Measurements from ENCODE around the gene USHBP1.

Gene USHBP1

GRCh38 chr19:17240062-17240752 lies 24.3 kb downstream of the USHBP1 start:
- no peak for DNase-seq

GRCh38 chr19:17237747-17238706 lies 26.5 kb downstream of the USHBP1 start:
- no peak for DNase-seq

DNA sequence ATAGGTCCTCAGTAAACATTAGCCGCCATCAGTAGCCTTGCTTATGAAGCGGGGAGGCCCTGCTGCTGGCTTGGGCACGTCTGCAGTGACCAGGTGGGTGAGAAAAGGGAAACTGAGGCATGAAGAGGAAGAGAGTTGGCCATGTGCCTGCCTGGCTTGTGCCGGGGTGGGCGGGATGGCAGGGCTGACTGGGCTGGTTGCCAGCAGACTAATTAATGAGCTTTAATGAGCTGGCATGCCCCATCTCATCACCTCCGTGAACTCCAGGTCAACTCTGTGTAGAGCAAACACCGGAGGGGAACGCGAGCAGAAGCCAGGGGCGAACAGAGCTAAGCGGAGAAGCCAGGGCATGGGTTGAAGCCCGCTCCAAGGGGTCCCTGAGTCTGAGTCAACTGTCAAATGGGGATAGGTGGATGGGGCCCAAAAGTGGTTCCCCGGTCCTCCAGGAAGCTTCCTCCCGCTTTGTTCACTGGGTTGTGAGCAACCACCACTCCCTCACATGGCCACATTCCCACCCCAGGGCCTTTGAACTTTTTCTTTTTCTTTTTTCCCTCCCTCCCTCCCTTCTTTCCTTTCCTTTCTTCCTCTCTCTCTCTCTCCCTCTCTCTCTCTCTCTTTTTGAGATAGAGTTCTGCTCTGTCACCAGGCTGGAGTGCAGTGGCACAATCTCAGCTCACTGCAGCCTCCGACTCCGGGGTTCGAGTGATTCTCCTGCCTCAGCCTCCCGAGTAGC lies 27.6 kb downstream of the USHBP1 start:
- no peak for DNase-seq

- no peak for DNase-seq
Measured at GRCh38 chr19:17235971-17236777, 28.4 kb downstream of the USHBP1 start.

DNA sequence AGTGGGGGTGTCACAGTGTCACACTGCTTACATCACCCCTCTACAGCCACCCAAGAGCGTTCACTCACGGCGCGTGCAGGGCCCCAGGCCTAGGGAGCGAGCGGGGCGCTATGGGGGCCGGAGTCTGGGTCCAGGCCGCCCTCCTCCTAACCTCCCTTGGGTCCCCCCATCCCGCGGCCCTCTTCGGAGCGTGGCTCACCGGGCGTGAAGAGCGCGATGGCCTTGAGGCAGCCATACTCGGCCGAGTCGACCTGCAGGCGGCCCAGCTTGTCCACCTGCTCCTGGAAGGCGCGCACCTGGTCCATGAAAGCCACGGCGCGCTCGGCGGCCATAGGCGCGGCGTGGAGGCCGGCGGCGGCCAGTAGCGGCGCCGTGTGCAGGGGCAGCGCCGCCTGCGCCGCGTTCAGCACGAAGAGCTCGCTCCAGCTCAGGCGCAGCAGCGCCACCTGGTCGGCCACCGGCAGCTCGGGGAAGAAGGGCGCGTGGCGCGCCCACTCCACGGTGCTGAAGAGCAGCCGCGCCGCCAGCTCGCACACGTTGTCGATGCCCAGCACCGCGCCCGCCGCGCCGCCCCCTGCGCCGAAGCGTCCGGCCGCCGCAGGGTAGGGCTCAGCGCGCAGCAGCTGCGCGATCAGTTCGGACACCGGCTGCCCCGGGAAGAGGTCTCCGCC lies 29.1 kb downstream of the USHBP1 start:
- peak; percentile 37 to 41 for DNase-seq

- peak in 1 of 2 donors; percentile 56 for DNase-seq
Measured at GRCh38 chr19:17234911-17235299, 29.6 kb downstream of the USHBP1 start.

DNA sequence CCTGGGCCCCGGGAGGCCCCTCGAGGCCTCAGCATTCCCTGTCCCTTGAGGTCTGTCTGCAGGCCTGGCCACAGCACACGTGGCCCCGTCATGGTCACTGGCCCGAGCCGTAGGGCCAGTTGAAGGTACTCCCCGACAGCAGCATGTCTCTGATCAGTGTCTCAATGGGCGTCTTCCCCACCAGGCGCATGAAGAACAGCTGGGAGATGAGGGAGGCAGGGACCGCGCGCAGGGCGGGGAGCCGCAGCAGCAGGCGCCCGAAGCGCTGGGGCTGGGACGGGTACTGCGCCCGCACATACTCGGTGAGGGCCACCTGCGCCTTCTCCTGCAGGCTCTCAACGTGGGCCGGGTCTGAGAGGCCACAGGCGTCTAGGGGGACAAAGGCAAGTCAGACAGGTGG lies 32.3 kb downstream of the USHBP1 start:
- no peak for DNase-seq

DNA sequence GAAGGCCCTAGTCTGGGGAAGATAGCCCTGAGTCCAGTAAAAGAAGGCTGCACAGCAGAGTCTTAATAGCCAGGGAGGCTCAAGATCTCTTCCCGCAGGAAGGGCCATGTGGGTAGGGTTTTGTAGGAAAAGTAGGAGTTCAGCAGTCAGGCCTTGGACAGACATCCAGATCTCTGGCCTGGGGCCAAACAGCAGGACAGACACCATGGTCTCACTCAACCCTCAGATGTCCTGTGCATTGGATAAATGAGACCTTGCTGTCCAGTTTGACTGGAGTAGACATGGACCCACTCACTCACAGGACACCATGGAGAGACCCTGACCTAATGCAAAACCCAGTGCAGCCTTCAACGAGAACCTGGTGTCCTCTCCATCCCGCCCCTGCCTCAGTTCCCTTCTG lies 34.7 kb downstream of the USHBP1 start:
- no peak for DNase-seq

DNA sequence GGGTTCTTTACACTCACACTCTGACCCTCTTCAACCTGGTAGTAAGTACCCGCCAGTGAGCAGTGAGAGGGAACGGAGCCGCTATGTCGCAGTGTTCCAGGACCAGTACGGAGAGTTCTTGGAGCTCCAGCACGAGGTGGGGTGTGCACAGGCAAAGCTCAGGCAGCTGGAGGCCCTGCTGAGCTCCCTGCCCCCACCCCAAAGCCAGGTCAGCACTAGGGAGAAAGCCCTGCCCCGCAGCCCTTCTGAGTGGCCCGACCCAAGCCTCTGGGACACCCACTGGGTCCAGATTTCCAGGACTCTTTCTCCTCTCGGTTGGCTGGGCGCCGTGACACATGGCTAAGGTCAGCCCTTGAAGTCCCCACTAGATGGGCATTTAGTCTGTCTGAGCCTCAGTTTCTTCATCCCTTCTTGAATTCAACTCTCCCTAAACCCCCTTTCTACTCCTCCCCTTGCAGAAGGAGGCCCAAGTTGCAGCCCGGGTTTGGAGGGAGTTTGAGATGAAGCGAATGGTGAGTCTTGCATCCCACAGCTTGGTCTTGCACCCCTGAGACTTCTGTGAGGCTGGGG lies 36.7 kb downstream of the USHBP1 start:
- no peak for DNase-seq

- peak; percentile 99 for DNase-seq
Measured at GRCh38 chr19:17226002-17226933, 38.3 kb downstream of the USHBP1 start, which contains the start of gene OCEL1. Gene OCEL1 (plus strand): TSS chr19:17226226. CDS start chr19:17226248, 22 bp downstream.

- DNase-seq, result no peak
Measured at GRCh38 chr19:17225053-17225452, 39.5 kb downstream of the USHBP1 start.

DNA sequence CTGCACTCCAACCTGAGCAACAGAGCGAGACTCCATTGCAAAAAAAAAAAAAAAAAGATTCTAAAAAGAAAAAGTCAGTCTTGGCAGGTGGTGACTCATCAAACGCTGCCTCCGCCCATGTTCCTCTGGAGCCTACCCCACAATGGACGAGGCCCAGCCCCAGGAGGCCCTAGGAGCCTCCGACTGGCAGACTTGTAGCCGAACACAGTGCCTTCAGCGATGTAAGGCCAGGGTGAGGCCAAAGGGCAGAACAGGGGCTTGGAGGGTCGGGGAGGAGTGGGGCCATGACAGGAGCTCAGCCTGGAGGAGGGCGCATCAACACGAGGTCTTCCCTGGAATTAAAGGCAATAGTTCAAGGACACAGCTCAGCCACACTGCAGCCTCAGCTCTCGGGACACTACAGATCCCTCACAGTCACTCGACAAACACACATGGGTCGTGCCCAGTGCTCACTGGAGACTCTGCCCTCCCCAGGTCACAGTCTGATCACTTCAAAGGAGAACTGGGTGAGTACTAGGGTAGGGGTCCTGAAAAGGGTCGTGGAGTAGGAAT lies 44.3 kb downstream of the USHBP1 start:
- DNase-seq, result peak in 1 of 2 donors; percentile 34

DNA sequence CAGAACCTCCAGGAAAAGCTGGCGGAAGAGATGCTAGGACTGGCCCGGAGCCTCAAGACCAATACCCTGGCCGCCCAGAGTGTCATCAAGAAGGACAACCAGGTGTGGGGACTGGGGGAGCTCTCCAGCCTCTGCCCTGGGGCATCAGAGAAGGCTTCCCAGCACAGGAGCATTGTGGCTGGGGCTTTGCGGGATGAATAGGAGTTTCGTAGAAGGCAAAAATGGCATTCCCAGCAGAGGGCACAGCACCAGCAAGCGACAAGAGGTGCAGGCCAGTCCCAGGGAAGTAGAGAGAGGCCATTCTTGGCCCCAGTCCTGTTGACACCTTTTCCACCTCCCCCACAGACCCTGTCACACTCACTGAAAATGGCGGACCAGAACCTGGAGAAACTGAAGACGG lies 45.3 kb downstream of the USHBP1 start:
- DNase-seq, result no peak

DNA sequence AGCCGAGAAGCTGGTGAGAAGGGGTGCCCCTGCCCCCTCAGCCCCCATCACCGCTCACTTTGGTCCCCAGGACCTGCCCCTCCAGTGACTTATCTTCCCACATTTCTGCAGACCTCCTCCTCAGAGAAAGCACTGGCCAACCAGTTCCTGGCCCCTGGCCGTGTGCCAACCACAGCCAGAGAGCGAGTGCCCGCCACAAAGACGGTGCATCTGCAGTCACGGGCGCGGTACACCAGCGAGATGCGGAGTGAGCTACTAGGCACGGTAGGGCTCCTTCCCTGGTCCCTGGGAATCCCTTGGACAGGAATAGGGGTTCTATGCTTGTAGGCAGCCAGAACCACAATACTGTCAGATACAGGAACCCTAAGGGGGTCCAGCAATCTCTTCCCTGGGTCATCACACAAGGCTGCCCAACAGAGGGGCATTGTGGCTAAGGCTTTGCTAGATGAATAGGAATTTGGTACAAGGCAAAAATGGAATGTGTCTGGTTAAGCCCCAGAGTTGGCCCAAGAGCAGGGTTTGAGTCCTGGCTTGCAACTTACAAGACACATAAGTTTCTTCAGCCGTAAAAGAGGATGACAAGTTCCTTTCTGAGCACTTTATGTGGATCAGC lies 48.4 kb downstream of the USHBP1 start:
- DNase-seq, result no peak

- peak; percentile 87 for DNase-seq
Measured at GRCh38 chr19:17215127-17215971, 49.2 kb downstream of the USHBP1 start, which contains the start of gene USE1. Gene USE1 (plus strand): TSS chr19:17215357. CDS start chr19:17215406, 49 bp downstream.

GRCh38 chr19:17214508-17215126 lies 49.9 kb downstream of the USHBP1 start:
- no peak for DNase-seq

DNA sequence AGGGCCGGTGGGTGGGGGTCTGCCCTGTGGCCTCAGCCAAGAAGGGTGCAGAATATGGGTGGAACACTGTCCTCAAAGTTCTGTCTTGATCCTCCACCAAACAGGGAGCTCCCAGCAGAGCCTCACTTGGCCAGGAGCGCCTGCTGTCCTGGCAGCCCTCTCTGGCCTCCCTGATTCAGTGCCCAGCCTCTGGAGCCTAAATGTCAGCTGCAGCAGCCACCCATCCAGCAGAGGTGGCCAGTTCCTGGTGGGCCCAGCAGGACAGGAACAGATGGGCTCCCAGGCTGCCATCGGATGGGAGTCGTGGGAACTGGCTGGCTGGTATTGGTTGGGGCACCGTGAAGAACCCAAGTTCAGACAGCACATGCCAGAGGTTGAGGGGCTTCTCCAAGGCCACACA lies 51.2 kb downstream of the USHBP1 start:
- DNase-seq, result no peak

Data from inflammatory macrophage treated with lipopolysaccharide for 1 hour (primary cell).